IMR-90 (cell line): ENCODE measurements around the gene ANXA4. TPM values are rescaled to one million over a fixed set of nuclear protein-coding genes. Genes with fewer than 3 reads are reported as not detected.

Experiments used
- ATAC-seq: fragments of 200-7000 bp; cut with Tn5 transposase; 2 replicates; pipeline ENCODE4 v1.9.1; 2020; ENCODE audit warnings: low read depth, mild to moderate bottlenecking, moderate library complexity
- BruUV-seq: library from RNA; stranded (reverse); fragments of 400-500 nt; replicated peaks from 2 replicates; lab custom pipeline; 2021; lab: Mats Ljungman, UMichigan
- CTCF ChIA-PET: fragments of 300-600 bp; formaldehyde crosslinking; extraction: SDS; loops from one replicate; lab custom pipeline; 2021; ENCODE audit warnings: antibody characterized with exemption; lab: Yijun Ruan, JAX
- POLR2A ChIA-PET: fragments of 300-600 bp; sonication (Branson Sonifier 250); formaldehyde crosslinking; loops from one replicate; lab custom pipeline; 2022; ENCODE audit warnings: antibody characterized with exemption; ENCODE audit not compliant: unreplicated experiment; lab: Charles Lee
- DNase-seq: peaks from one replicate; pipeline ENCODE4 v3.0.0; 2013
- H2AFZ ChIP-seq: replicated peaks from 2 replicates; pipeline ENCODE3; 2013; ENCODE audit warnings: low read length, mild to moderate bottlenecking; ENCODE audit not compliant: poor library complexity
- H2AK5ac ChIP-seq: 2 replicates; pipeline ENCODE4 v1.6.1; 2013; ENCODE audit warnings: low read depth, low read length, inconsistent platforms
- H2AK9ac ChIP-seq: replicated peaks from 2 replicates; pipeline ENCODE3; 2013; ENCODE audit warnings: mild to moderate bottlenecking, low read depth, low read length, moderate library complexity; ENCODE audit not compliant: poor library complexity
- H2BK120ac ChIP-seq: 2 replicates; pipeline ENCODE4 v1.6.1; 2013; ENCODE audit warnings: low read depth, low read length, inconsistent platforms
- H2BK15ac ChIP-seq: 3 replicates; pipeline ENCODE4 v1.6.1; 2013; ENCODE audit warnings: low read depth, low read length, inconsistent platforms
- H2BK20ac ChIP-seq: 2 replicates; pipeline ENCODE4 v1.6.1; 2013; ENCODE audit warnings: low read depth, mild to moderate bottlenecking, inconsistent platforms, low read length, moderate library complexity
- H2BK5ac ChIP-seq: 2 replicates; pipeline ENCODE4 v1.6.1; 2013; ENCODE audit warnings: mild to moderate bottlenecking, low read depth, low read length, inconsistent platforms; ENCODE audit not compliant: poor library complexity, severe bottlenecking
- H3K14ac ChIP-seq: replicated peaks from 2 replicates; pipeline ENCODE4 v1.6.1; 2013; ENCODE audit warnings: low read depth, low read length, inconsistent platforms
- H3K18ac ChIP-seq: 2 replicates; pipeline ENCODE4 v1.6.1; 2013; ENCODE audit warnings: low read depth, low read length, control low read depth
- H3K23ac ChIP-seq: 2 replicates; pipeline ENCODE4 v1.6.1; 2013; ENCODE audit warnings: low read depth, low read length, inconsistent platforms
- H3K27ac ChIP-seq: 2 replicates; pipeline ENCODE4 v1.5.1; 2013; ENCODE audit warnings: mild to moderate bottlenecking, control low read depth, low read length; ENCODE audit not compliant: insufficient read depth
- H3K27me3 ChIP-seq: 2 replicates; pipeline ENCODE4 v1.6.1; 2013; ENCODE audit warnings: low read length; ENCODE audit not compliant: control insufficient read depth, insufficient read depth
- H3K36me3 ChIP-seq: 2 replicates; pipeline ENCODE4 v1.6.1; 2013; ENCODE audit warnings: low read length, mixed read lengths; ENCODE audit not compliant: control insufficient read depth, insufficient read depth
- H3K4ac ChIP-seq: 2 replicates; pipeline ENCODE4 v1.6.1; 2013; ENCODE audit warnings: low read depth, low read length, inconsistent platforms
- H3K4me1 ChIP-seq: 2 replicates; pipeline ENCODE4 v1.6.1; 2013; ENCODE audit warnings: low read length, mixed read lengths; ENCODE audit not compliant: control insufficient read depth, insufficient read depth
- H3K4me2 ChIP-seq: 2 replicates; pipeline ENCODE4 v1.6.1; 2013; ENCODE audit warnings: low read depth, mild to moderate bottlenecking, control low read depth, low read length, moderate library complexity
- H3K4me3 ChIP-seq: 2 replicates; pipeline ENCODE4 v1.5.1; 2013; ENCODE audit warnings: low read depth, mild to moderate bottlenecking, control low read depth, low read length, moderate library complexity; ENCODE audit not compliant: insufficient read depth
- H3K56ac ChIP-seq: 2 replicates; pipeline ENCODE4 v1.6.1; 2013; ENCODE audit warnings: low read length, inconsistent platforms; ENCODE audit not compliant: insufficient read depth; ENCODE audit errors: extremely low read depth
- H3K79me1 ChIP-seq, 2 experiments: 2 replicates each; pipeline ENCODE4 v1.6.1; 2013; ENCODE audit warnings: low read length in 2 of 2, inconsistent platforms in 1 of 2, low read depth in 1 of 2
- H3K9ac ChIP-seq: 2 replicates; pipeline ENCODE4 v1.6.1; 2013; ENCODE audit warnings: low read depth, low read length, control low read depth
- H3K9me1 ChIP-seq: 2 replicates; pipeline ENCODE4 v1.6.1; 2013; ENCODE audit warnings: low read length, inconsistent platforms; ENCODE audit not compliant: insufficient read depth
- H3K9me3 ChIP-seq: 2 replicates; pipeline ENCODE4 v1.6.1; 2013; ENCODE audit warnings: low read length; ENCODE audit not compliant: control insufficient read depth, insufficient read depth
- H4K20me1 ChIP-seq: 2 replicates; pipeline ENCODE4 v1.6.1; 2013; ENCODE audit warnings: low read length, inconsistent platforms; ENCODE audit not compliant: insufficient read depth
- H4K5ac ChIP-seq: 2 replicates; pipeline ENCODE4 v1.6.1; 2013; ENCODE audit warnings: mild to moderate bottlenecking, low read depth, low read length, control low read depth
- H4K8ac ChIP-seq, 2 experiments: 2 replicates each; pipeline ENCODE4 v1.6.1; 2013; ENCODE audit warnings: low read depth in 2 of 2, low read length in 2 of 2, control low read depth in 1 of 2, inconsistent platforms in 1 of 2
- H4K91ac ChIP-seq: 2 replicates; pipeline ENCODE4 v1.6.1; 2013; ENCODE audit warnings: low read depth, low read length, inconsistent platforms; ENCODE audit not compliant: insufficient read depth
- BHLHE40 ChIP-seq: fragments of 150-350 bp; IDR thresholded peaks from 2 replicates; pipeline ENCODE4 v1.6.1; 2016; ENCODE audit warnings: mild to moderate bottlenecking, low read depth, low read length
- CHD1 ChIP-seq: IDR thresholded peaks from 2 replicates; pipeline ENCODE4 v1.6.1; 2012; ENCODE audit warnings: low read depth, low read length, improper control_type of control experiment
- MXI1 ChIP-seq: IDR thresholded peaks from 2 replicates; pipeline ENCODE4 v1.6.1; 2012; ENCODE audit warnings: low read depth, mild to moderate bottlenecking, low read length, moderate library complexity, borderline replicate concordance
- POLR2A ChIP-seq: IDR thresholded peaks from 2 replicates; pipeline ENCODE4 v1.6.1; 2012; ENCODE audit warnings: mild to moderate bottlenecking, low read depth, low read length
- RAD21 ChIP-seq: IDR thresholded peaks from 2 replicates; pipeline ENCODE4 v1.6.1; 2012; ENCODE audit warnings: low read length, improper control_type of control experiment
- RCOR1 ChIP-seq: IDR thresholded peaks from 2 replicates; pipeline ENCODE4 v1.6.1; 2012; ENCODE audit warnings: mild to moderate bottlenecking, low read length, improper control_type of control experiment; ENCODE audit not compliant: insufficient replicate concordance
- RFX5 ChIP-seq: IDR thresholded peaks from 2 replicates; pipeline ENCODE4 v1.8.0; 2012; ENCODE audit warnings: low read depth, mild to moderate bottlenecking, low read length, moderate library complexity
- WGBS, 2 experiments: methylation state at CpG; one replicate each; pipeline versions ENCODE4 v1.1.5 to v1.1.7; 2013; ENCODE audit warnings: missing lambda C conversion rate in 2 of 2; ENCODE audit not compliant: insufficient read length in 1 of 2; ENCODE audit errors: extremely low coverage in 2 of 2; 5-methylcytosine and 5-hydroxymethylcytosine counted together
- dilution Hi-C: fragments of 300-500 bp; cut with HindIII; formaldehyde crosslinking; loops from one replicate; pipeline ENCODE4 v1.14.3; 2018; ENCODE audit warnings: low sequenced_read_pairs; ENCODE audit not compliant: unreplicated experiment
- in situ Hi-C: fragments of 300-500 bp; cut with MboI; formaldehyde crosslinking; loops from 3 replicates; pipeline ENCODE4 v1.14.3; 2019; ENCODE audit warnings: low sequenced_read_pairs, inconsistent platforms, mixed read lengths
- intact Hi-C: fragments of 100-400 bp; cut with micrococcal nuclease; formaldehyde crosslinking; loops from 2 replicates; pipeline ENCODE4 v1.10.0; 2022
- polyA plus RNA-seq, 3 experiments: library from polyadenylated mRNA; depleted of rRNA; stranded (reverse); fragments of >200 nt; gene quantifications; 2 replicates each; pipeline ENCODE4 v1.2.3, GENCODE V29; 2012; ENCODE audit warnings: low replicate concordance in 1 of 3
- total RNA-seq: library from RNA; depleted of rRNA; stranded (reverse); fragments of >200 nt; gene quantifications from 2 replicates; pipeline ENCODE4 v1.2.3, GENCODE V29; 2012
- TF ChIP-seq, protein P1 (sequence below): conservative IDR thresholded peaks from 2 replicates; pipeline ENCODE4 v1.5.1; 2012; ENCODE audit warnings: mild to moderate bottlenecking, low read depth, low read length, improper control_type of control experiment
- TF ChIP-seq, protein P2 (sequence below): fragments of 150-350 bp; IDR thresholded peaks from 2 replicates; pipeline ENCODE4 v1.6.1; 2017; ENCODE audit warnings: mild to moderate bottlenecking, antibody characterized with exemption, low read length, low read depth

Gene ANXA4
- total and polyA plus RNA-seq, 2 of the 4 experiments (the other 2 are of a cell fraction) = 22.2 to 72.0 TPM

DNA sequence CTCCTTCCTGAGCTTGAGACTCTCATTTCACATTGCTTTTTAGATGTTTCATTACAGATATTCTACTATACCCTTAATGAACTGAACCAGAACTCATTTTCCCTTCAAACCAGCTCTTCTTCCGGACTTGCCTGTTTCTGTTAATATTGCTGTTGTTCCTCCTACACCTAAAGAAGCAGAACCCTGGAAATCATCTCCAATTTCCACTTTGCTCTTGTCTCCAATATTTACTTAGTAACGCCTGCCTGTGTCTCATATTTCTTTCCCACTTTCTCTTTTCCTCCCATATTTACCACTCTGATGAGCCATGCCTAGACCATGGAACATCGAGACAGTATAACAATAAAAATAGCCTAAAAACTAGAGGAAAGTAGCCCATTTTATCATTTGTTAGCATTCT, 69.7 kb downstream of the ANXA4 start:
- no peak overlapping the region for H2BK20ac ChIP-seq
- 80% methylated on average over 1 of the region's 3 CpGs; no CpG with 5 or more reads in 1 of the 2 experiments for WGBS, 2 experiments
- no peak overlapping the region for H2BK15ac ChIP-seq
- CTCF ChIA-PET = interaction anchor here (0.6 to 2.5 kb wide), 3 partner anchors 11 to 324 kb away, joined by 3 to 8 read pairs (median 3); no protein-coding TSS in a partner anchor
- dilution Hi-C loops = no loop called here
- H2AFZ ChIP-seq = no peak overlapping the region
- H4K91ac ChIP-seq = no peak overlapping the region
- ATAC-seq = no peak
- H2AK9ac ChIP-seq = no peak overlapping the region
- H3K9me3 ChIP-seq = no peaks in the 10 kb centered on the region
- TF ChIP-seq, protein P1, sequence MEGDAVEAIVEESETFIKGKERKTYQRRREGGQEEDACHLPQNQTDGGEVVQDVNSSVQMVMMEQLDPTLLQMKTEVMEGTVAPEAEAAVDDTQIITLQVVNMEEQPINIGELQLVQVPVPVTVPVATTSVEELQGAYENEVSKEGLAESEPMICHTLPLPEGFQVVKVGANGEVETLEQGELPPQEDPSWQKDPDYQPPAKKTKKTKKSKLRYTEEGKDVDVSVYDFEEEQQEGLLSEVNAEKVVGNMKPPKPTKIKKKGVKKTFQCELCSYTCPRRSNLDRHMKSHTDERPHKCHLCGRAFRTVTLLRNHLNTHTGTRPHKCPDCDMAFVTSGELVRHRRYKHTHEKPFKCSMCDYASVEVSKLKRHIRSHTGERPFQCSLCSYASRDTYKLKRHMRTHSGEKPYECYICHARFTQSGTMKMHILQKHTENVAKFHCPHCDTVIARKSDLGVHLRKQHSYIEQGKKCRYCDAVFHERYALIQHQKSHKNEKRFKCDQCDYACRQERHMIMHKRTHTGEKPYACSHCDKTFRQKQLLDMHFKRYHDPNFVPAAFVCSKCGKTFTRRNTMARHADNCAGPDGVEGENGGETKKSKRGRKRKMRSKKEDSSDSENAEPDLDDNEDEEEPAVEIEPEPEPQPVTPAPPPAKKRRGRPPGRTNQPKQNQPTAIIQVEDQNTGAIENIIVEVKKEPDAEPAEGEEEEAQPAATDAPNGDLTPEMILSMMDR = no peak
- TF ChIP-seq RCOR1 (no peak), CHD1 (no peak), BHLHE40 (no peak), RFX5 (no peak), RAD21 (no peak), MXI1 (no peak), POLR2A (no peak)
- TF ChIP-seq, protein P2, sequence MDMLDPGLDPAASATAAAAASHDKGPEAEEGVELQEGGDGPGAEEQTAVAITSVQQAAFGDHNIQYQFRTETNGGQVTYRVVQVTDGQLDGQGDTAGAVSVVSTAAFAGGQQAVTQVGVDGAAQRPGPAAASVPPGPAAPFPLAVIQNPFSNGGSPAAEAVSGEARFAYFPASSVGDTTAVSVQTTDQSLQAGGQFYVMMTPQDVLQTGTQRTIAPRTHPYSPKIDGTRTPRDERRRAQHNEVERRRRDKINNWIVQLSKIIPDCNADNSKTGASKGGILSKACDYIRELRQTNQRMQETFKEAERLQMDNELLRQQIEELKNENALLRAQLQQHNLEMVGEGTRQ = no peak
- no peak overlapping the region for H3K4me2 ChIP-seq
- BruUV-seq = no TSS peak
- no peak overlapping the region for H2BK120ac ChIP-seq
- H3K27ac ChIP-seq = no peak overlapping the region
- no peak overlapping the region for H3K14ac ChIP-seq
- POLR2A ChIA-PET = no interaction called here
- no peak overlapping the region for H2AK5ac ChIP-seq
- no peak overlapping the region for H4K5ac ChIP-seq
- intact Hi-C loops = loop anchor here (10.0 kb wide), 1 partner anchor 257 kb away; no protein-coding TSS in a partner anchor
- no peak overlapping the region for H3K4me3 ChIP-seq
- H3K9ac ChIP-seq = no peak overlapping the region
- H4K8ac ChIP-seq = no peak overlapping the region
- H3K56ac ChIP-seq = no peak overlapping the region
- no peaks in the 10 kb centered on the region for H3K27me3 ChIP-seq
- H4K20me1 ChIP-seq = no peaks in the 10 kb centered on the region
- H3K79me1 ChIP-seq = no peaks in the 10 kb centered on the region; a peak in 1 of 4 replicates
- no peak overlapping the region for H3K18ac ChIP-seq
- H3K4ac ChIP-seq = no peak overlapping the region
- peaks cover 27% of the 10 kb centered on the region for H3K36me3 ChIP-seq
- H3K4me1 ChIP-seq = no peaks in the 10 kb centered on the region
- in situ Hi-C loops = loop anchor here (10.0 kb wide), 1 partner anchor 247 kb away; no protein-coding TSS in a partner anchor
- 0 out of 2 replicates have a peak, but pooled peaks cover 3% of the 10 kb centered on the region for H3K9me1 ChIP-seq
- no peak overlapping the region for H2BK5ac ChIP-seq
- no peak overlapping the region for H3K23ac ChIP-seq
- DNase-seq = no peak
